Fibroblast of lung (primary cell): Measurements from ENCODE around the gene MELTF. TPM values are rescaled to one million over a fixed set of nuclear protein-coding genes. Genes with fewer than 3 reads are reported as not detected.

ENCODE experiments used
- DNase-seq, 2 donors: peaks; one replicate each; pipeline versions ENCODE4 v3.0.0 to v3.0.0-alpha.2; 2010; ENCODE audit warnings: low read depth in 2 of 2
- H2AFZ ChIP-seq: 2 replicates; pipeline ENCODE4 v1.5.1; 2012; ENCODE audit warnings: low read length, control low read depth, inconsistent platforms
- H3K27ac ChIP-seq: 2 replicates; pipeline ENCODE4 v1.5.1; 2011; ENCODE audit warnings: low read length, control low read depth; ENCODE audit not compliant: insufficient read depth
- H3K27me3 ChIP-seq: 2 replicates; pipeline ENCODE4 v1.5.1; 2011; ENCODE audit warnings: mild to moderate bottlenecking, low read length; ENCODE audit not compliant: control insufficient read depth, insufficient read depth
- H3K36me3 ChIP-seq: 2 replicates; pipeline ENCODE4 v1.5.1; 2011; ENCODE audit warnings: low read length; ENCODE audit not compliant: control insufficient read depth, insufficient read depth
- H3K4me1 ChIP-seq: 2 replicates; pipeline ENCODE4 v1.5.1; 2011; ENCODE audit warnings: low read length; ENCODE audit not compliant: control insufficient read depth, insufficient read depth; ENCODE audit errors: extremely low read depth
- H3K4me2 ChIP-seq: 2 replicates; pipeline ENCODE4 v1.5.1; 2011; ENCODE audit warnings: low read length, control low read depth; ENCODE audit not compliant: insufficient read depth; ENCODE audit errors: extremely low read depth
- H3K4me3 ChIP-seq, 4 experiments: fragments of 200-600 bp in 1 of 4; sonication (generic) in 1 of 4; replicated peaks in 1 of 4; 2 replicates each; pipeline ENCODE4 v1.5.1; 2011 to 2016; ENCODE audit warnings: low read length in 4 of 4, low read depth in 3 of 4, mild to moderate bottlenecking in 3 of 4, control low read depth in 2 of 4, inconsistent platforms in 1 of 4, mixed read lengths in 1 of 4; ENCODE audit not compliant: insufficient read depth in 1 of 4; ENCODE audit errors: control extremely low read depth in 1 of 4
- H3K79me2 ChIP-seq: 2 replicates; pipeline ENCODE4 v1.5.1; 2012; ENCODE audit warnings: mild to moderate bottlenecking, low read length, inconsistent platforms; ENCODE audit not compliant: control insufficient read depth, insufficient read depth
- H3K9ac ChIP-seq: 2 replicates; pipeline ENCODE4 v1.5.1; 2011; ENCODE audit warnings: mild to moderate bottlenecking, low read length, control low read depth; ENCODE audit not compliant: insufficient read depth
- H3K9me3 ChIP-seq: 2 replicates; pipeline ENCODE4 v1.5.1; 2012; ENCODE audit warnings: low read depth, low read length; ENCODE audit not compliant: control insufficient read depth, insufficient read depth
- H4K20me1 ChIP-seq: 2 replicates; pipeline ENCODE4 v1.5.1; 2011; ENCODE audit warnings: low read length; ENCODE audit not compliant: control insufficient read depth, insufficient read depth; ENCODE audit errors: extremely low read depth
- EZH2 ChIP-seq: IDR thresholded peaks from 2 replicates; pipeline ENCODE4 v1.5.1; 2012; ENCODE audit warnings: low read length, control low read depth, mild to moderate bottlenecking; ENCODE audit errors: missing control alignments
- polyA plus RNA-seq, 2 donors: library from polyadenylated mRNA; depleted of rRNA in 1 of 2; stranded (reverse) in 1 of 2; unstranded in 1 of 2; fragments of >200 nt; gene quantifications; 2 replicates each; pipeline ENCODE4 v1.2.1, GENCODE V29; 2011 to 2012; ENCODE audit warnings: missing spikeins in 1 of 2
- total RNA-seq: library from RNA; depleted of rRNA; stranded (reverse); fragments of >200 nt; gene quantifications from 2 replicates; pipeline ENCODE4 v1.2.1, GENCODE V29; 2014
- TF ChIP-seq, protein P1 (sequence below), 2 donors: IDR thresholded peaks in 1 of 2; conservative IDR thresholded peaks in 1 of 2; 1 replicate in 1 of 2; 2 replicates in 1 of 2; pipeline ENCODE4 v1.5.1; 2011 to 2012; ENCODE audit warnings: low read length in 2 of 2, control low read depth in 1 of 2, inconsistent platforms in 1 of 2, low read depth in 1 of 2, mild to moderate bottlenecking in 1 of 2

Gene MELTF
- total and polyA plus RNA-seq, 2 donors (not counting 1 experiment from before 2014, with no cell fraction given) = 2.7 to 5.0 TPM

GRCh38 chr3:197042539-197042938, 12.9 kb upstream of the MELTF start:
- no peak overlapping the region for H3K27ac ChIP-seq
- TF ChIP-seq, protein P1, sequence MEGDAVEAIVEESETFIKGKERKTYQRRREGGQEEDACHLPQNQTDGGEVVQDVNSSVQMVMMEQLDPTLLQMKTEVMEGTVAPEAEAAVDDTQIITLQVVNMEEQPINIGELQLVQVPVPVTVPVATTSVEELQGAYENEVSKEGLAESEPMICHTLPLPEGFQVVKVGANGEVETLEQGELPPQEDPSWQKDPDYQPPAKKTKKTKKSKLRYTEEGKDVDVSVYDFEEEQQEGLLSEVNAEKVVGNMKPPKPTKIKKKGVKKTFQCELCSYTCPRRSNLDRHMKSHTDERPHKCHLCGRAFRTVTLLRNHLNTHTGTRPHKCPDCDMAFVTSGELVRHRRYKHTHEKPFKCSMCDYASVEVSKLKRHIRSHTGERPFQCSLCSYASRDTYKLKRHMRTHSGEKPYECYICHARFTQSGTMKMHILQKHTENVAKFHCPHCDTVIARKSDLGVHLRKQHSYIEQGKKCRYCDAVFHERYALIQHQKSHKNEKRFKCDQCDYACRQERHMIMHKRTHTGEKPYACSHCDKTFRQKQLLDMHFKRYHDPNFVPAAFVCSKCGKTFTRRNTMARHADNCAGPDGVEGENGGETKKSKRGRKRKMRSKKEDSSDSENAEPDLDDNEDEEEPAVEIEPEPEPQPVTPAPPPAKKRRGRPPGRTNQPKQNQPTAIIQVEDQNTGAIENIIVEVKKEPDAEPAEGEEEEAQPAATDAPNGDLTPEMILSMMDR (conservative IDR thresholded peaks at IDR 0.05 in 1 of 2, IDR thresholded peaks at IDR 0.05 in 1 of 2; ENCODE audit: low read depth in 1 of 2, low read length in 2 of 2) = no peak
- no peaks in the 10 kb centered on the region for H3K27me3 ChIP-seq
- H3K4me2 ChIP-seq = no peak overlapping the region
- H3K9me3 ChIP-seq = no peaks in the 10 kb centered on the region
- DNase-seq = no peak
- H3K9ac ChIP-seq = no peak overlapping the region
- no peak overlapping the region for H2AFZ ChIP-seq
- peaks cover 2% of the 10 kb centered on the region for H3K36me3 ChIP-seq
- no peak overlapping the region for H3K4me3 ChIP-seq
- no peaks in the 10 kb centered on the region for H3K4me1 ChIP-seq
- H3K79me2 ChIP-seq = no peaks in the 10 kb centered on the region
- no peaks in the 10 kb centered on the region for H4K20me1 ChIP-seq

DNA sequence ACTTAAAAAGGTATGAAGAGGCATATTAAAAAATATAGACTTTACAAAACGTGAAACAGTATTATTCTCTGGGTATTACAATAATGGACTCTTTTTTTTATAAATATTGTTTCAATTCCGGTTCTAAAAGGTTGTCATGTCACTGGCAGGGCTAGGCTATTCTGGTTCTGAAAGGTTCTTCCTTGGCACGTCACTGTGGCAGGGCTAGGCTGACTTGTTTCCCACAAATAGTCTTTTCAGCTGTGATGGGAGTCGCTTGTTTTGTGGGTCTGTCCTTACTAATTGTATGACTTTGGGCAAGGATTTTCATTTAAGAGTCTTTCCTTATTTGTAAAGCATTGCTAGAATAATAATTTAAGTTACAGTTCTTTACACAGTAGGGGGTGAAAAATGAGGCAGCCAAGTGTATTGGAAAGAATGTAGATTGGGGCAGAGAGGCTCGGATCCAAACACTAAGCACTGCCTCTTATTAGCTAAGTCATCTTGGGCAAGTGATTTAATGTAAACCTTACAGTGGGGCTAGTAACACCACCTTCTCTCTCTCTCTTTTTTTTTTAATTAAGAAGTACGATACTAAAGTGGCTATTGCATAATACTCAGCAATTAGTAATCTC, 12.4 kb upstream of the MELTF start:
- Histone ChIP-seq H3K9ac (no peak overlapping the region), H3K4me2 (no peak overlapping the region), H3K36me3 (peaks cover 2% of the 10 kb centered on the region), H3K27me3 (no peaks in the 10 kb centered on the region), H3K4me3 (no peak overlapping the region), H3K79me2 (no peaks in the 10 kb centered on the region), H3K4me1 (no peaks in the 10 kb centered on the region), H4K20me1 (no peaks in the 10 kb centered on the region), H3K27ac (no peak overlapping the region), H3K9me3 (no peaks in the 10 kb centered on the region), H2AFZ (no peak overlapping the region)
- no peak for DNase-seq
- TF ChIP-seq, protein P1 (conservative IDR thresholded peaks at IDR 0.05 in 1 of 2, IDR thresholded peaks at IDR 0.05 in 1 of 2; ENCODE audit: low read depth in 1 of 2, low read length in 2 of 2) = no peak
- TF ChIP-seq EZH2 = no peak

DNA sequence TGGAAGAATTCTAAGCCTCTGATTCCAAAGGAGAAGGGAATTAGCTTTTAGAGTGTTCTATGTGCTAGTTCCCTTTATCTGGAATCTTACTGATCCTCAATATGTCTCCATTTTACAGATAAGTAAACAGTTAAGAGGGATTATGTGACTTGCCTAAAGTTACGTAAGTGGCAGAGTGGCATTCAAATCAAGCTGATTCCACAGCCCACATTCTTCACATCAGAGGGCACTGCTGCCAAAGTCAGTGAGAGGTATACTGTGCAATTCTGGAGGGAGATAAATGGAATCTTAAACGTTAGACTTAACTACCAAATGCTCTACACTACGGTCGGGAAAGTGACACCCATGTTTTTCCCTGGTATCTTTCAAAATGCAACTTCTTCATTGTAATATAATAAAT, 11.0 kb upstream of the MELTF start:
- no peak for TF ChIP-seq EZH2
- TF ChIP-seq, protein P1 (conservative IDR thresholded peaks at IDR 0.05 in 1 of 2, IDR thresholded peaks at IDR 0.05 in 1 of 2; ENCODE audit: low read depth in 1 of 2, low read length in 2 of 2) = no peak
- Histone ChIP-seq H4K20me1 (no peaks in the 10 kb centered on the region), H3K36me3 (no peaks in the 10 kb centered on the region), H3K27me3 (no peaks in the 10 kb centered on the region), H2AFZ (no peak overlapping the region), H3K4me1 (no peaks in the 10 kb centered on the region), H3K9me3 (no peaks in the 10 kb centered on the region), H3K4me3 (no peak overlapping the region), H3K9ac (no peak overlapping the region), H3K27ac (no peak overlapping the region), H3K4me2 (no peak overlapping the region), H3K79me2 (no peaks in the 10 kb centered on the region)
- no peak for DNase-seq
